Neural crest cell (in vitro differentiated cells): ENCODE data around the gene MAML3. TPM values are rescaled to one million over a fixed set of nuclear protein-coding genes. Genes with fewer than 3 reads are reported as not detected.

Source experiments
- total RNA-seq: library from RNA; stranded (reverse); gene quantifications from 2 replicates; pipeline ENCODE4 v1.2.1, GENCODE V29; 2021

Gene MAML3
- total RNA-seq, 1 donor from 2014 or later, result 21.8 TPM

Other genes starting within 250 kb of the MAML3 start
- 36.9 and 40.7 TPM in 2 replicates for gene SCOC, start 219.5 kb upstream of the MAML3 start, total RNA-seq